NB4 (cell line): ENCODE data around the gene TAF3.

Experiments
- DNase-seq: peaks from one replicate; pipeline ENCODE4 v3.0.0; 2010; ENCODE audit warnings: low read depth
- H3K4me3 ChIP-seq: one replicate; pipeline ENCODE4 v1.5.1; 2011; ENCODE audit warnings: mild to moderate bottlenecking, low read depth, low read length, moderate library complexity
- MYC ChIP-seq: IDR thresholded peaks from 2 replicates; pipeline ENCODE4 v1.6.1; 2011; ENCODE audit warnings: low read depth, low read length
- POLR2A ChIP-seq: IDR thresholded peaks from 2 replicates; pipeline ENCODE4 v1.6.1; 2011; ENCODE audit warnings: mild to moderate bottlenecking; ENCODE audit not compliant: insufficient read length; ENCODE audit errors: extremely low read depth
- TF ChIP-seq, protein P1 (sequence below): IDR thresholded peaks from one replicate; pipeline ENCODE4 v1.5.1; 2012; ENCODE audit warnings: low read depth, low read length
- TF ChIP-seq, protein P2 (sequence below): IDR thresholded peaks from 2 replicates; pipeline ENCODE4 v1.6.1; 2011; ENCODE audit warnings: low read depth, low read length

TAF3 gene

DNA sequence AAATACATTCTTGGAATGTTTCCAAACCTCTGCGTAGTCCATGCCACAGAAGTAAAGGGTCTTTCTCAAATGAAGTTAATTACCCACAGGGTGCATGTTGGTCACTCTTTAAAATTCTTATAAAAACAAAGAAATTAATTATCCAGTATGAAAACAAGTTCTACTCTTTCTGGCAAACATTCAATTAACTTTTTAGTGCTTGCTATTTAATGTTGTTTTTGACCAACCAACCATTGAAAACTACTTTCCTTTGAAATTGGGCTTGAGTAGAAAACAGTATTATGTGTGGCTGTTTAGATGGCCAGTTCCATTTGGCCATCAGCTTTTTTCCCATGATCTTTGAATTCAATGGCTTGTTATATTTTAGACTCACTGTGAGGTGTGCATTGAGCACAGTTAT, 83.0 kb downstream of the TAF3 start:
- H3K4me3 ChIP-seq, result no peak overlapping the region
- TF ChIP-seq, protein P1, sequence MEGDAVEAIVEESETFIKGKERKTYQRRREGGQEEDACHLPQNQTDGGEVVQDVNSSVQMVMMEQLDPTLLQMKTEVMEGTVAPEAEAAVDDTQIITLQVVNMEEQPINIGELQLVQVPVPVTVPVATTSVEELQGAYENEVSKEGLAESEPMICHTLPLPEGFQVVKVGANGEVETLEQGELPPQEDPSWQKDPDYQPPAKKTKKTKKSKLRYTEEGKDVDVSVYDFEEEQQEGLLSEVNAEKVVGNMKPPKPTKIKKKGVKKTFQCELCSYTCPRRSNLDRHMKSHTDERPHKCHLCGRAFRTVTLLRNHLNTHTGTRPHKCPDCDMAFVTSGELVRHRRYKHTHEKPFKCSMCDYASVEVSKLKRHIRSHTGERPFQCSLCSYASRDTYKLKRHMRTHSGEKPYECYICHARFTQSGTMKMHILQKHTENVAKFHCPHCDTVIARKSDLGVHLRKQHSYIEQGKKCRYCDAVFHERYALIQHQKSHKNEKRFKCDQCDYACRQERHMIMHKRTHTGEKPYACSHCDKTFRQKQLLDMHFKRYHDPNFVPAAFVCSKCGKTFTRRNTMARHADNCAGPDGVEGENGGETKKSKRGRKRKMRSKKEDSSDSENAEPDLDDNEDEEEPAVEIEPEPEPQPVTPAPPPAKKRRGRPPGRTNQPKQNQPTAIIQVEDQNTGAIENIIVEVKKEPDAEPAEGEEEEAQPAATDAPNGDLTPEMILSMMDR, result no peak
- TF ChIP-seq POLR2A, result no peak
- TF ChIP-seq MYC, result no peak
- TF ChIP-seq, protein P2, sequence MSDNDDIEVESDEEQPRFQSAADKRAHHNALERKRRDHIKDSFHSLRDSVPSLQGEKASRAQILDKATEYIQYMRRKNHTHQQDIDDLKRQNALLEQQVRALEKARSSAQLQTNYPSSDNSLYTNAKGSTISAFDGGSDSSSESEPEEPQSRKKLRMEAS, result no peak
- no peak for DNase-seq

DNA sequence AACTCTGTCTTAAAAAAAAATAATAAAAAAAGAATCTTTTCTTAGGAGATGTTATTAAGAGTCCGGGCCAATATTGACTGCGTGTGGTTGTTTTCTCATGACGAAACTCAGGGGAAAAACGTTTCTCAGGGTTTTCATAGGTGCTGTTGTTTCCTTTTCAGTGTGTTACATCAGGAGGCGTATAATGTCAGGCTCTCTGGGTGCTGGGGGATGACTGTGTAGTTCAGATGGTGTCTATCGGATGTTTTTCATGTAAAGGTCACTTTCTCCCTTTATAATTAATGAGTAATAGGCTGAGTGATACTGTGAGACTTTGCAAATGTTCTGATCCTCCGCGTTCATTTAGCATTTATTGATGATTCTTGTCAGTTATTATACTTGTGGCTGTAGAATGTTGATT, 84.1 kb downstream of the TAF3 start:
- H3K4me3 ChIP-seq, result no peak overlapping the region
- DNase-seq, result no peak
- TF ChIP-seq, protein P2, result no peak
- TF ChIP-seq MYC (no peak), POLR2A (no peak)
- TF ChIP-seq, protein P1, result no peak

DNA sequence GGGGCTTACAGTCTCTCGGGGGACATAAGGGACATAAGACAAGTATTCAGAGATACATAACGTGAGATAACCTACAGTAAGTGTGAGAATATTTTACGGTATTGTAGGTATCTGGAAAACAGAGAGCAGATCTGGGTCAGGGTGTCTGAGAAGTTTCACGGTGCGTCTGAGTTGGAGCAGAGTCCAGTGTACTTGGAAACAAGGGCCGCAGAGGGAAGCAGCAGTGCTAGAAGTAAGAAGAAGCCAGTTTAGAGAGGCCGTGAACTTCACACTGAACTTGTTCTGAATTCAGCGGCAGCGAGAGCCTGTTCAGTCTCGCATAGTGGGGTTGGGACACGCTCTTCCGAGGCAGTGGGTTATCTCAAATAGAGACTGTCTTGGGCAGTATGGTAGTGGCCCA, 85.5 kb downstream of the TAF3 start:
- TF ChIP-seq POLR2A (no peak), MYC (no peak)
- TF ChIP-seq, protein P2, result no peak
- TF ChIP-seq, protein P1, result no peak
- DNase-seq, result no peak
- no peak overlapping the region for H3K4me3 ChIP-seq

DNA sequence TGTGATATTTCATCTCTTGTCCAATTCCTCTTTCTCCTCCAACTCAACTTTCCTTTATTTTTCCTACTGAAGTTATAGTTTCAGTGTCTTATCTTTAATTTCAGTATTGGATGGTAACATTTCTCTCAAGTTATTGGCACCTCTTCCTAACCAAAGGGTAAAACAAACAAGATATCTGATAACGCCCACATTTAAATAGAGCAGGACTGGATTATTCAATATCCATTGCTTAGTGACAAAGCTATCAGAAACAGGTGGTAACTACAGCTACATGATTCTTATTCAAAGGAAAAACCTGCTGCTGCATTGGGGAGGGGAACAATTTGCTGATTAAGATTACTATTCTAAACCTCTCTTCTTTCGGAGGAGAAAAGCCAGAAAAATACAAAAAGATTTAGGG, 87.8 kb downstream of the TAF3 start:
- no peak for TF ChIP-seq MYC
- TF ChIP-seq, protein P1, result no peak
- TF ChIP-seq, protein P2, result no peak
- TF ChIP-seq POLR2A, result no peak
- no peak for DNase-seq
- H3K4me3 ChIP-seq, result no peak overlapping the region

DNA sequence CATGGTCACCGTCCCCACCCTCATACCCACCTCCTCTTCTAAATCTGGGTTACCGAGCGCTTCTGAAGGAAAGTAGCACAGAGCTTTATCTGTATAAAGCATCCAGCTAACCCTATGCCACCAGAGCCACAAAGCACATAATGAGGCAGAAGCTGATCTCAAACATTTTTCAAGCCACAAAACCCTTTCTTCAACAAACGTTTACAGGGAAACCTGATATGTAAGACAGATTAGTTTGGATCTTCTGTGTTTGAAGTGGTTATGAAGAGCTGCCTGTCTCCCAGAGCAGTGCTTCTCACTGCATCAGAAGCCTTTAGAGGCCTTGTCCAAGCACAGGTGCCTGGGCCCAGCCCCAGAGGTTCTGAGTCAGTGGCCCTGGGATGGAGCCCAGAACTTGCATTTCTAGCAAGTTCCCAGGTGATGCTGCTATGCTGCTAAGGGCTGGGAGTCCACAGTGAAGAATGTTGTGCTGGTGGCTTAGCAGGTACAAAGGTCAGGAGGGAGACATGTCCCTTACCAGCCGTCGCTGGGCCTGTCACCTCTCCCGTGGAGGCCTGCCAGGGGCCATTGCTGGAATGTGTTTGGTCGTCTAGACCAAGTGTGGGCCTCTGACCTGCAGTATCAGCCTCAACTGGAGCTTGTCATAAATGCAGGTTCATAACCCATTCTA, 90.4 kb downstream of the TAF3 start:
- TF ChIP-seq POLR2A, result no peak
- TF ChIP-seq, protein P2, result no peak
- TF ChIP-seq MYC, result no peak
- TF ChIP-seq, protein P1, result no peak
- no peak for DNase-seq
- no peak overlapping the region for H3K4me3 ChIP-seq
